Endothelial cell (in vitro differentiated cells): ENCODE measurements around the gene TFAP2B. TPM values are rescaled to one million over a fixed set of nuclear protein-coding genes. Genes with fewer than 3 reads are reported as not detected.

Experiments used
- DNase-seq: peaks from one replicate; pipeline ENCODE4 v3.0.0; 2021; ENCODE audit warnings: low spot score
- H3K27ac Mint-ChIP-seq: one replicate; pipeline ENCODE4 v1.8.0; 2021; ENCODE audit warnings: mixed read lengths, inconsistent platforms; ENCODE audit not compliant: unreplicated experiment
- H3K27me3 Mint-ChIP-seq: one replicate; pipeline ENCODE4 v1.8.0; 2021; ENCODE audit warnings: mild to moderate bottlenecking, moderate library complexity, mixed read lengths, inconsistent platforms; ENCODE audit not compliant: unreplicated experiment
- H3K36me3 Mint-ChIP-seq: one replicate; pipeline ENCODE4 v1.8.0; 2021; ENCODE audit warnings: mild to moderate bottlenecking, low read depth, mixed read lengths, inconsistent platforms; ENCODE audit not compliant: unreplicated experiment
- H3K4me1 Mint-ChIP-seq: one replicate; pipeline ENCODE4 v1.8.0; 2021; ENCODE audit warnings: mild to moderate bottlenecking, mixed read lengths, inconsistent platforms; ENCODE audit not compliant: unreplicated experiment
- H3K4me3 Mint-ChIP-seq: one replicate; pipeline ENCODE4 v1.8.0; 2021; ENCODE audit warnings: mild to moderate bottlenecking, mixed read lengths, inconsistent platforms; ENCODE audit not compliant: unreplicated experiment
- H3K9me3 Mint-ChIP-seq: one replicate; pipeline ENCODE4 v1.8.0; 2021; ENCODE audit warnings: mixed read lengths, inconsistent platforms; ENCODE audit not compliant: unreplicated experiment
- CTCF ChIP-seq: fragments of 200-600 bp; sonication (generic); IDR thresholded peaks from one replicate; pipeline ENCODE4 v1.5.0; 2021; ENCODE audit warnings: antibody characterized with exemption; ENCODE audit not compliant: unreplicated experiment
- total RNA-seq: library from RNA; stranded (reverse); fragmentation: NEBNext Ultra II Directional; extraction: Animal tissue kit (Norgen Biotek cat#: 25700); gene quantifications from one replicate; pipeline ENCODE4 v1.2.1, GENCODE V29; 2021; ENCODE audit not compliant: unreplicated experiment

Gene TFAP2B
- total RNA-seq, 1 donor from 2014 or later, result not detected

- H3K27ac Mint-ChIP-seq, result no peak overlapping the region
Observed at GRCh38 chr6:50826037-50826761, 7.5 kb downstream of the TFAP2B start.

GRCh38 chr6:50826803-50827202, 8.1 kb downstream of the TFAP2B start:
- H3K27me3 Mint-ChIP-seq, result peaks cover 34% of the 10 kb centered on the region
- H3K36me3 Mint-ChIP-seq, result peaks cover 4% of the 10 kb centered on the region
- TF ChIP-seq CTCF, result no peak
- H3K4me3 Mint-ChIP-seq, result peak overlapping the region; percentile 7
- DNase-seq, result no peak
- H3K27ac Mint-ChIP-seq, result no peak overlapping the region
- H3K9me3 Mint-ChIP-seq, result no peaks in the 10 kb centered on the region
- peaks cover 13% of the 10 kb centered on the region for H3K4me1 Mint-ChIP-seq

More at GRCh38 chr6:50826037-50826761, 7.5 kb downstream of the TFAP2B start:
- peaks cover 15% of the 10 kb centered on the region for H3K4me1 Mint-ChIP-seq
- peak overlapping the region; percentile 7 for H3K4me3 Mint-ChIP-seq
- H3K9me3 Mint-ChIP-seq, result no peaks in the 10 kb centered on the region
- peaks cover 39% of the 10 kb centered on the region for H3K27me3 Mint-ChIP-seq
- DNase-seq, result no peak
- no peak for TF ChIP-seq CTCF
- H3K36me3 Mint-ChIP-seq, result peaks cover 4% of the 10 kb centered on the region

- Mint-ChIP-seq H3K9me3 (no peaks in the 10 kb centered on the region), H3K4me3 (no peak overlapping the region), H3K27ac (no peak overlapping the region), H3K27me3 (peaks cover 20% of the 10 kb centered on the region), H3K36me3 (peaks cover 4% of the 10 kb centered on the region), H3K4me1 (peaks cover 8% of the 10 kb centered on the region)
- no peak for TF ChIP-seq CTCF
- no peak for DNase-seq
Observed at GRCh38 chr6:50829049-50829448, 10.4 kb downstream of the TFAP2B start.

- peaks cover 4% of the 10 kb centered on the region for H3K36me3 Mint-ChIP-seq
- peaks cover 15% of the 10 kb centered on the region for H3K27me3 Mint-ChIP-seq
- no peak for TF ChIP-seq CTCF
- peaks cover 8% of the 10 kb centered on the region for H3K4me1 Mint-ChIP-seq
- no peaks in the 10 kb centered on the region for H3K9me3 Mint-ChIP-seq
- DNase-seq, result no peak
- no peak overlapping the region for H3K4me3 Mint-ChIP-seq
- H3K27ac Mint-ChIP-seq, result no peak overlapping the region
Observed at GRCh38 chr6:50829898-50830444, 11.3 kb downstream of the TFAP2B start.

GRCh38 chr6:50831186-50831585, 12.5 kb downstream of the TFAP2B start:
- Mint-ChIP-seq H3K9me3 (no peaks in the 10 kb centered on the region), H3K27ac (no peak overlapping the region), H3K36me3 (no peaks in the 10 kb centered on the region), H3K27me3 (peaks cover 4% of the 10 kb centered on the region), H3K4me3 (no peak overlapping the region), H3K4me1 (peaks cover 9% of the 10 kb centered on the region)
- no peak for DNase-seq
- no peak for TF ChIP-seq CTCF
